Prostate gland (tissue), 2 donors: ENCODE results near the gene COL11A2.

ENCODE experiments used
- CTCF ChIP-seq, 4 experiments: fragments of 200-600 bp in 2 of 4; fragments of 450-650 bp in 2 of 4; sonication (generic) in 2 of 4; IDR thresholded peaks; 1 replicate in 3 of 4; 2 replicates in 1 of 4; pipeline ENCODE4 v1.5.1; 2016 to 2019; ENCODE audit warnings: antibody characterized with exemption in 4 of 4, mild to moderate bottlenecking in 2 of 4, moderate library complexity in 2 of 4
- POLR2A ChIP-seq: fragments of 450-650 bp; IDR thresholded peaks from one replicate; pipeline ENCODE4 v1.6.1; 2016; ENCODE audit warnings: antibody characterized with exemption, mild to moderate bottlenecking
- POLR2AphosphoS5 ChIP-seq: sonication (generic); formaldehyde crosslinking; IDR thresholded peaks from one replicate; pipeline ENCODE4 v1.6.1; 2017; ENCODE audit warnings: antibody characterized with exemption

DNA sequence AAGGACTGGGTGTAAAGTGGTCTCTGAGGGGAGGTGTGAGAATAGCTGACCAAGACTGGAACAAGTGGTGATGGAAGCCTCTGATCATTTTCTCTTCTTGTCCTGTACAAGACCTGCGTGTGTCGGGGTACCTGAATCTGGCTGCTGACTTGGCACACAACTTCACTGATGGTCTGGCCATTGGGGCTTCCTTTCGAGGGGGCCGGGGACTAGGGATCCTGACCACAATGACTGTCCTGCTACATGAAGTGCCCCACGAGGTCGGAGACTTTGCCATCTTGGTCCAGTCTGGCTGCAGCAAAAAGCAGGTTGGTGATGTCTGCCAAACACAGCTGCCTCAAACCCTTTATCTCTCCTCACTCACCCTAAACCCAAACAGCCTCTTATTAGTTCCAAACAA is 10.5 kb upstream of the COL11A2 start:
- TF ChIP-seq CTCF (IDR thresholded peaks at IDR 0.05) (no peak), POLR2A (no peak), POLR2AphosphoS5 (no peak)
